Heart left ventricle (tissue), 13 donors: ENCODE measurements around the gene TATDN2.

Experiments used
- CTCF ChIP-seq, 12 donors: fragments of 200-600 bp; sonication (generic) in 4 of 12; IDR thresholded peaks; one replicate each; pipeline versions ENCODE4 v1.5.0 to v1.8.0; 2018 to 2022; ENCODE audit warnings: antibody characterized with exemption in 12 of 12, mild to moderate bottlenecking in 5 of 12
- POLR2A ChIP-seq, 2 donors: fragments of 450-650 bp; IDR thresholded peaks; one replicate each; pipeline ENCODE4 v1.6.1; 2017; ENCODE audit warnings: antibody characterized with exemption in 2 of 2, mild to moderate bottlenecking in 2 of 2, moderate library complexity in 2 of 2
- donor health status: ischemic (EF 13 %, LVEDD 7.1; RV severe dilation, severe dysfunction).
- donor health status: DM: no; HTN: yes; CAD: no.
- donor health status: DM: no; HTN: no; CAD: no.
- donor health status: ischemic (EF 25% LVEDD 6.9; RV normal size, moderate dysfunction).
- donor health status: ischemic (EF 25% LVEDD 5.7; RV mildly dilated, moderate dysfunction).
- donor health status: ischemic (EF 35%, LVEDD 5.7; RV mildly dilated, moderate dysfunction).
- donor health status: nonischemic (EF 11% LVEDD 7.7; RV severe dilation, severe dysfunction).
- donor health status: DM: yes; HTN: yes; CAD: no.
- donor health status: PGD.
- donor health status: ischemic (EF 29% LVEDD 5.4; RV normal size, mild dysfunction).
- donor health status: nonischemic (EF 23%, LVEDD 6.1; RV moderate dilation, normal function).

GRCh38 chr3:10262027-10262426, 13.8 kb downstream of the TATDN2 start:
- TF ChIP-seq CTCF (IDR thresholded peaks at IDR 0.05), result no peak
- TF ChIP-seq POLR2A (IDR thresholded peaks at IDR 0.05), result no peak
